Measurements from ENCODE around the gene TMEM87A.

- TF ChIP-seq, protein P1, sequence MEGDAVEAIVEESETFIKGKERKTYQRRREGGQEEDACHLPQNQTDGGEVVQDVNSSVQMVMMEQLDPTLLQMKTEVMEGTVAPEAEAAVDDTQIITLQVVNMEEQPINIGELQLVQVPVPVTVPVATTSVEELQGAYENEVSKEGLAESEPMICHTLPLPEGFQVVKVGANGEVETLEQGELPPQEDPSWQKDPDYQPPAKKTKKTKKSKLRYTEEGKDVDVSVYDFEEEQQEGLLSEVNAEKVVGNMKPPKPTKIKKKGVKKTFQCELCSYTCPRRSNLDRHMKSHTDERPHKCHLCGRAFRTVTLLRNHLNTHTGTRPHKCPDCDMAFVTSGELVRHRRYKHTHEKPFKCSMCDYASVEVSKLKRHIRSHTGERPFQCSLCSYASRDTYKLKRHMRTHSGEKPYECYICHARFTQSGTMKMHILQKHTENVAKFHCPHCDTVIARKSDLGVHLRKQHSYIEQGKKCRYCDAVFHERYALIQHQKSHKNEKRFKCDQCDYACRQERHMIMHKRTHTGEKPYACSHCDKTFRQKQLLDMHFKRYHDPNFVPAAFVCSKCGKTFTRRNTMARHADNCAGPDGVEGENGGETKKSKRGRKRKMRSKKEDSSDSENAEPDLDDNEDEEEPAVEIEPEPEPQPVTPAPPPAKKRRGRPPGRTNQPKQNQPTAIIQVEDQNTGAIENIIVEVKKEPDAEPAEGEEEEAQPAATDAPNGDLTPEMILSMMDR (IDR thresholded peaks at IDR 0.05; ENCODE audit: borderline replicate concordance, extremely low read depth, low read length, poor library complexity, severe bottlenecking): no peak
- no peak for TF ChIP-seq EZH2 (IDR thresholded peaks at IDR 0.05; ENCODE audit: borderline replicate concordance, low read depth, low read length, severe bottlenecking)
These were observed 14.7 kb upstream of the TMEM87A start for GRCh38 chr15:42287931-42288330.

Data from DND-41 (cell line).